HCT116 (cell line): ENCODE results near the gene STK4. TPM values are rescaled to one million over a fixed set of nuclear protein-coding genes. Genes with fewer than 3 reads are reported as not detected.

Experiments
- ATAC-seq: fragments of 200-7000 bp; cut with Tn5 transposase; 2 replicates; pipeline ENCODE4 v1.9.1; 2020; ENCODE audit warnings: mild to moderate bottlenecking, moderate library complexity
- BruUV-seq: library from RNA; stranded (reverse); fragments of 400-500 nt; replicated peaks from 2 replicates; lab custom pipeline; 2021; lab: Mats Ljungman, UMichigan
- CTCF ChIA-PET: fragments of 300-600 bp; sonication (Branson Sonifier 250); formaldehyde crosslinking; loops from one replicate; lab custom pipeline; 2021; ENCODE audit warnings: antibody characterized with exemption; lab: Charles Lee
- POLR2A ChIA-PET: fragments of 300-600, 350-600 bp; sonication (Branson Sonifier 250); formaldehyde crosslinking; loops from one replicate; lab custom pipeline; 2021; ENCODE audit warnings: antibody characterized with exemption; lab: Charles Lee
- RAD21 ChIA-PET, 2 experiments: fragments of 300-600 bp; sonication (Branson Sonifier 250); formaldehyde crosslinking; loops; one replicate each; lab custom pipeline; 2023; ENCODE audit warnings: low total read pairs in 2 of 2; ENCODE audit not compliant: uncharacterized antibody in 2 of 2, unreplicated experiment in 2 of 2, low non-redundant PET in 1 of 2; lab: Charles Lee
- DNase-seq: peaks from one replicate; pipeline ENCODE4 v3.0.0-alpha.2; 2010; ENCODE audit warnings: low read depth, low spot score
- H2AFZ ChIP-seq: fragments of 200-600 bp; shearing (Covaris generic), sonication (generic); 2 replicates; pipeline ENCODE4 v1.6.1; 2017; ENCODE audit warnings: low read depth, mixed run types, mixed read lengths, antibody characterized with exemption, low read length; ENCODE audit not compliant: poor library complexity, severe bottlenecking
- H3K27ac ChIP-seq: 2 replicates; pipeline ENCODE4 v1.5.1; 2012; ENCODE audit warnings: low read depth, low read length
- H3K27me3 ChIP-seq: fragments of 200-600 bp; sonication (generic); 2 replicates; pipeline ENCODE4 v1.6.1; 2016; ENCODE audit warnings: mixed run types, low read length, mixed read lengths; ENCODE audit not compliant: insufficient read depth
- H3K36me3 ChIP-seq, 2 experiments: fragments of 200-500 bp in 1 of 2; fragments of 200-600 bp in 1 of 2; sonication (Bioruptor generic) in 1 of 2; sonication (generic) in 1 of 2; 2 replicates each; pipeline versions ENCODE4 v1.5.1 to v1.6.1; 2014 to 2016; ENCODE audit warnings: low read length in 2 of 2, inconsistent platforms in 1 of 2, mixed read lengths in 1 of 2, mixed run types in 1 of 2; ENCODE audit not compliant: insufficient read depth in 2 of 2, control insufficient read depth in 1 of 2
- H3K4me1 ChIP-seq, 2 experiments: fragments of 200-600 bp in 1 of 2; sonication (generic) in 1 of 2; 2 replicates each; pipeline versions ENCODE4 v1.5.1 to v1.6.1; 2012 to 2017; ENCODE audit warnings: low read length in 2 of 2, inconsistent platforms in 1 of 2, mild to moderate bottlenecking in 1 of 2, mixed read lengths in 1 of 2, mixed run types in 1 of 2, moderate library complexity in 1 of 2; ENCODE audit not compliant: insufficient read depth in 2 of 2, control insufficient read depth in 1 of 2
- H3K4me2 ChIP-seq: fragments of 200-600 bp; sonication (generic); 2 replicates; pipeline ENCODE4 v1.6.1; 2017; ENCODE audit warnings: mixed run types, low read length, mixed read lengths
- H3K4me3 ChIP-seq, 2 experiments: fragments of 200-600 bp in 1 of 2; sonication (generic) in 1 of 2; replicated peaks in 1 of 2; 2 replicates each; pipeline ENCODE4 v1.5.1; 2011 to 2016; ENCODE audit warnings: low read length in 2 of 2, control low read depth in 1 of 2, low read depth in 1 of 2, mild to moderate bottlenecking in 1 of 2, mixed read lengths in 1 of 2, mixed run types in 1 of 2
- H3K79me2 ChIP-seq: fragments of 200-600 bp; sonication (generic); 2 replicates; pipeline ENCODE4 v1.6.1; 2017; ENCODE audit warnings: mild to moderate bottlenecking, mixed run types, low read length, moderate library complexity, mixed read lengths; ENCODE audit not compliant: insufficient read depth
- H3K9ac ChIP-seq: fragments of 200-600 bp; sonication (generic); 2 replicates; pipeline ENCODE4 v1.6.1; 2016; ENCODE audit warnings: low read length, mixed read lengths
- H3K9me2 ChIP-seq: fragments of 200-600 bp; sonication (generic), shearing (Covaris generic); 2 replicates; pipeline ENCODE4 v1.6.1; 2017; ENCODE audit warnings: mixed run types, mild to moderate bottlenecking, moderate library complexity; ENCODE audit not compliant: insufficient read depth
- H3K9me3 ChIP-seq, 2 experiments: fragments of 200-500 bp in 1 of 2; fragments of 200-600 bp in 1 of 2; sonication (Bioruptor generic) in 1 of 2; sonication (generic) in 1 of 2; 2 replicates each; pipeline ENCODE4 v1.6.1; 2014 to 2017; ENCODE audit warnings: low read length in 2 of 2, mixed read lengths in 2 of 2, inconsistent platforms in 1 of 2, low read depth in 1 of 2, mild to moderate bottlenecking in 1 of 2, mixed run types in 1 of 2, moderate library complexity in 1 of 2; ENCODE audit not compliant: control insufficient read depth in 1 of 2, insufficient read depth in 1 of 2
- H4K20me1 ChIP-seq: fragments of 200-600 bp; sonication (generic), shearing (Covaris generic); 2 replicates; pipeline ENCODE4 v1.6.1; 2017; ENCODE audit warnings: mixed run types, mild to moderate bottlenecking, moderate library complexity; ENCODE audit not compliant: insufficient read depth
- ATF3 ChIP-seq: IDR thresholded peaks from 2 replicates; pipeline ENCODE4 v1.6.1; 2012
- CBX3 ChIP-seq: IDR thresholded peaks from 2 replicates; pipeline ENCODE4 v1.6.1; 2012; ENCODE audit warnings: low read depth
- CEBPB ChIP-seq: IDR thresholded peaks from 2 replicates; pipeline ENCODE4 v1.6.1; 2012; ENCODE audit warnings: low read depth
- EZH2 ChIP-seq: fragments of 200-600 bp; sonication (generic); IDR thresholded peaks from 2 replicates; pipeline ENCODE4 v1.6.1; 2017; ENCODE audit warnings: antibody characterized with exemption, mixed run types
- EZH2phosphoT487 ChIP-seq: fragments of 200-600 bp; IDR thresholded peaks from 2 replicates; pipeline ENCODE4 v1.6.1; 2018; ENCODE audit warnings: antibody characterized with exemption, borderline replicate concordance
- JUND ChIP-seq: IDR thresholded peaks from 2 replicates; pipeline ENCODE4 v1.6.1; 2012
- POLR2A ChIP-seq: IDR thresholded peaks from 2 replicates; pipeline ENCODE4 v1.7.0; 2011; ENCODE audit warnings: borderline replicate concordance; ENCODE audit not compliant: insufficient read depth, insufficient read length; ENCODE audit errors: extremely low read depth
- POLR2AphosphoS5 ChIP-seq: IDR thresholded peaks from 2 replicates; pipeline ENCODE4 v1.6.1; 2011; ENCODE audit warnings: mild to moderate bottlenecking, low read depth, low read length, moderate library complexity
- RAD21 ChIP-seq: IDR thresholded peaks from 2 replicates; pipeline ENCODE4 v1.6.1; 2012; ENCODE audit warnings: low read depth, mild to moderate bottlenecking
- SP1 ChIP-seq: IDR thresholded peaks from 2 replicates; pipeline ENCODE4 v1.6.1; 2012; ENCODE audit warnings: low read depth
- SRF ChIP-seq: IDR thresholded peaks from 2 replicates; pipeline ENCODE4 v1.6.1; 2012; ENCODE audit warnings: low read depth
- TCF7L2 ChIP-seq: IDR thresholded peaks from 2 replicates; pipeline ENCODE4 v1.7.0; 2011; ENCODE audit warnings: borderline replicate concordance, inconsistent platforms; ENCODE audit not compliant: insufficient read depth, insufficient read length; ENCODE audit errors: extremely low read depth
- YY1 ChIP-seq: IDR thresholded peaks from 2 replicates; pipeline ENCODE4 v1.6.1; 2011; ENCODE audit warnings: low read length, low read depth, moderate library complexity, mild to moderate bottlenecking; ENCODE audit not compliant: insufficient replicate concordance; ENCODE audit errors: extremely low read depth
- ZBTB33 ChIP-seq: IDR thresholded peaks from 2 replicates; pipeline ENCODE4 v1.6.1; 2011; ENCODE audit warnings: mild to moderate bottlenecking, low read length, moderate library complexity; ENCODE audit not compliant: insufficient replicate concordance; ENCODE audit errors: extremely low read depth
- ZNF274 ChIP-seq: fragments of 200-500 bp; sonication (Bioruptor generic); IDR thresholded peaks from 2 replicates; pipeline ENCODE4 v1.6.1; 2014; ENCODE audit warnings: mild to moderate bottlenecking, low read depth, low read length, inconsistent platforms
- intact Hi-C: fragments of 100-400 bp; cut with micrococcal nuclease; formaldehyde crosslinking; loops from 2 replicates; pipeline ENCODE4 v1.10.0; 2022
- total RNA-seq: library from RNA; stranded (reverse); gene quantifications from one replicate; pipeline ENCODE4 v1.2.1, GENCODE V29; 2021; ENCODE audit not compliant: unreplicated experiment

Gene STK4
- total RNA-seq, 1 experiment from 2014 or later, result 45.4 TPM

- Histone ChIP-seq H3K9me2 (no peaks in the 10 kb centered on the region), H3K9me3 (no peaks in the 10 kb centered on the region), H3K27ac (no peak overlapping the region), H3K9ac (no peak overlapping the region), H3K4me1 (peaks cover 21 to 51% of the 10 kb centered on the region in 2 experiments), H3K4me3 (no peak overlapping the region), H3K27me3 (no peaks in the 10 kb centered on the region), H2AFZ (no peak overlapping the region), H3K79me2 (peaks cover 35% of the 10 kb centered on the region), H4K20me1 (no peaks in the 10 kb centered on the region), H3K4me2 (peak overlapping the region; percentile 90; the same call in 1 of the 2 replicates), H3K36me3 (peaks cover under 1 to 4% of the 10 kb centered on the region in 2 experiments; a peak in 3 of 4 replicates)
- ChIA-PET RAD21 (no interaction called here), POLR2A (no interaction called here), CTCF (no interaction called here)
- DNase-seq, result no peak
- intact Hi-C loops, result no loop called here
- no TSS peak for BruUV-seq
- TF ChIP-seq POLR2AphosphoS5, result no peak
- no peak for TF ChIP-seq TCF7L2
- no peak for TF ChIP-seq CBX3
- no peak for TF ChIP-seq CEBPB
- no peak for TF ChIP-seq SP1
- no peak for TF ChIP-seq EZH2phosphoT487
- TF ChIP-seq ATF3, result no peak
- no peak for TF ChIP-seq JUND
- TF ChIP-seq ZNF274, result no peak
- TF ChIP-seq YY1, result no peak
- TF ChIP-seq SRF, result no peak
- TF ChIP-seq EZH2, result no peak
- TF ChIP-seq ZBTB33, result no peak
- TF ChIP-seq POLR2A, result no peak
- no peak for TF ChIP-seq RAD21
- ATAC-seq, result no peak
Observed at GRCh38 chr20:44961870-44962267, 4.4 kb upstream of the STK4 start.
